H1 (cell line): Measurements from ENCODE around the gene LRPPRC. TPM values are rescaled to one million over a fixed set of nuclear protein-coding genes. Genes with fewer than 3 reads are reported as not detected.

Experiments used
- CTCF ChIA-PET: fragments of 300-600 bp; sonication (Branson Sonifier 250); formaldehyde crosslinking; loops from one replicate; lab custom pipeline; 2021; ENCODE audit not compliant: partially characterized antibody; lab: Charles Lee
- POLR2A ChIA-PET: fragments of 300-600 bp; sonication (Branson Sonifier 250); formaldehyde crosslinking; loops from one replicate; lab custom pipeline; 2021; ENCODE audit warnings: inconsistent platforms; ENCODE audit not compliant: partially characterized antibody; lab: Charles Lee
- DNase-seq, 2 experiments: peaks; one replicate each; pipeline versions ENCODE4 v3.0.0 to v3.0.0-alpha.2; 2010 to 2022; ENCODE audit warnings: low spot score in 2 of 2, low read depth in 1 of 2, mixed read lengths in 1 of 2
- FAIRE-seq: peaks from 2 replicates; lab custom pipeline; 2011; peaks lifted over from hg19 to GRCh38; lab: Jason Lieb, UNC
- H2AFZ ChIP-seq: 2 replicates; pipeline ENCODE4 v1.8.1; 2012; ENCODE audit warnings: low read length, inconsistent platforms
- H2AK5ac ChIP-seq: 2 replicates; pipeline ENCODE4 v1.6.1; 2013; ENCODE audit warnings: low read depth, low read length
- H2BK120ac ChIP-seq: replicated peaks from 2 replicates; pipeline ENCODE3; 2013; ENCODE audit warnings: low read depth, low read length, inconsistent platforms
- H2BK12ac ChIP-seq: 2 replicates; pipeline ENCODE4 v1.6.1; 2013; ENCODE audit warnings: low read depth, low read length
- H2BK15ac ChIP-seq: 2 replicates; pipeline ENCODE4 v1.6.1; 2013; ENCODE audit warnings: low read length
- H2BK20ac ChIP-seq: 2 replicates; pipeline ENCODE4 v1.6.1; 2013; ENCODE audit warnings: low read length
- H2BK5ac ChIP-seq: 2 replicates; pipeline ENCODE4 v1.6.1; 2013; ENCODE audit warnings: low read depth, low read length
- H3K14ac ChIP-seq: 2 replicates; pipeline ENCODE4 v1.6.1; 2013; ENCODE audit warnings: inconsistent platforms; ENCODE audit not compliant: insufficient read length
- H3K18ac ChIP-seq: 2 replicates; pipeline ENCODE4 v1.6.1; 2013; ENCODE audit warnings: low read length; ENCODE audit errors: extremely low read depth
- H3K23ac ChIP-seq: 2 replicates; pipeline ENCODE4 v1.6.1; 2013; ENCODE audit warnings: inconsistent platforms; ENCODE audit not compliant: insufficient read length
- H3K23me2 ChIP-seq: 2 replicates; pipeline ENCODE4 v1.6.1; 2013; ENCODE audit warnings: low read depth, low read length
- H3K27ac ChIP-seq: 2 replicates; pipeline ENCODE4 v1.6.1; 2011; ENCODE audit warnings: low read depth, low read length, inconsistent platforms
- H3K27me3 ChIP-seq, 4 experiments: replicated peaks in 1 of 4; 1 replicate in 1 of 4; 2 replicates in 3 of 4; pipeline versions ENCODE4 v1.6.1 to v1.8.1; 2011 to 2013; ENCODE audit warnings: low read length in 3 of 4, mild to moderate bottlenecking in 3 of 4, inconsistent platforms in 2 of 4, mixed read lengths in 2 of 4, moderate library complexity in 1 of 4; ENCODE audit not compliant: control insufficient read depth in 3 of 4, insufficient read depth in 3 of 4; ENCODE audit errors: extremely low read depth in 1 of 4
- H3K36me3 ChIP-seq, 4 experiments: 2 replicates each; pipeline versions ENCODE4 v1.6.1 to v1.8.1; 2011 to 2013; ENCODE audit warnings: mild to moderate bottlenecking in 4 of 4, low read length in 3 of 4, moderate library complexity in 2 of 4, control low read depth in 1 of 4, inconsistent platforms in 1 of 4; ENCODE audit not compliant: insufficient read depth in 4 of 4, control insufficient read depth in 2 of 4
- H3K4ac ChIP-seq: replicated peaks from 2 replicates; pipeline ENCODE3; 2013; ENCODE audit warnings: low read length, low read depth, mixed read lengths, inconsistent platforms; ENCODE audit not compliant: insufficient read length
- H3K4me1 ChIP-seq, 4 experiments: replicated peaks in 1 of 4; 1 replicate in 1 of 4; 2 replicates in 3 of 4; pipeline versions ENCODE4 v1.6.1 to v1.8.1; 2011 to 2013; ENCODE audit warnings: low read length in 3 of 4, inconsistent platforms in 2 of 4, mixed read lengths in 1 of 4; ENCODE audit not compliant: insufficient read depth in 4 of 4, control insufficient read depth in 3 of 4
- H3K4me2 ChIP-seq, 2 experiments: 2 replicates each; pipeline versions ENCODE4 v1.6.1 to v1.8.1; 2011 to 2013; ENCODE audit warnings: low read depth in 2 of 2, low read length in 2 of 2, control low read depth in 1 of 2, inconsistent platforms in 1 of 2, mild to moderate bottlenecking in 1 of 2; ENCODE audit not compliant: insufficient read depth in 1 of 2
- H3K4me3 ChIP-seq, 4 experiments: fragments of 200-600, 300-600 bp in 1 of 4; sonication (generic), shearing (Covaris generic), sonication (Bioruptor Twin) in 1 of 4; 2 replicates each; pipeline versions ENCODE4 v1.5.1 to v1.8.1; 2011 to 2016; ENCODE audit warnings: low read length in 4 of 4, low read depth in 3 of 4, control low read depth in 2 of 4, inconsistent platforms in 2 of 4, mild to moderate bottlenecking in 2 of 4, mixed read lengths in 1 of 4, moderate library complexity in 1 of 4; ENCODE audit not compliant: insufficient read depth in 2 of 4; ENCODE audit errors: extremely low read depth in 1 of 4
- H3K56ac ChIP-seq: replicated peaks from 2 replicates; pipeline ENCODE3; 2013; ENCODE audit warnings: low read depth, mild to moderate bottlenecking, mixed read lengths, low read length, inconsistent platforms; ENCODE audit not compliant: insufficient read length
- H3K79me1 ChIP-seq: 2 replicates; pipeline ENCODE4 v1.6.1; 2013; ENCODE audit warnings: low read depth, low read length, control low read depth
- H3K79me2 ChIP-seq, 2 experiments: 2 replicates each; pipeline versions ENCODE4 v1.6.1 to v1.8.1; 2012 to 2013; ENCODE audit warnings: low read length in 2 of 2, mild to moderate bottlenecking in 2 of 2, inconsistent platforms in 1 of 2; ENCODE audit not compliant: insufficient read depth in 2 of 2, control insufficient read depth in 1 of 2
- H3K9ac ChIP-seq, 4 experiments: replicated peaks in 1 of 4; 1 replicate in 1 of 4; 2 replicates in 3 of 4; pipeline versions ENCODE4 v1.6.1 to v1.8.1; 2011 to 2013; ENCODE audit warnings: low read depth in 3 of 4, low read length in 3 of 4, control low read depth in 2 of 4, mild to moderate bottlenecking in 2 of 4, moderate library complexity in 2 of 4, inconsistent platforms in 1 of 4; ENCODE audit errors: extremely low read depth in 1 of 4
- H3K9me3 ChIP-seq, 2 experiments: 2 replicates each; pipeline versions ENCODE4 v1.6.1 to v1.8.1; 2012 to 2013; ENCODE audit warnings: mild to moderate bottlenecking in 2 of 2, moderate library complexity in 2 of 2, control low read depth in 1 of 2, inconsistent platforms in 1 of 2, low read depth in 1 of 2, low read length in 1 of 2, mixed read lengths in 1 of 2; ENCODE audit not compliant: insufficient read depth in 2 of 2
- H4K20me1 ChIP-seq, 2 experiments: replicated peaks in 1 of 2; 2 replicates each; pipeline versions ENCODE3 to v1.8.1; 2011 to 2013; ENCODE audit warnings: inconsistent platforms in 2 of 2, low read length in 2 of 2, mild to moderate bottlenecking in 1 of 2; ENCODE audit not compliant: insufficient read depth in 2 of 2, control insufficient read depth in 1 of 2
- H4K5ac ChIP-seq: 2 replicates; pipeline ENCODE4 v1.6.1; 2013; ENCODE audit warnings: low read length, low read depth, mixed read lengths, inconsistent platforms; ENCODE audit not compliant: insufficient read length
- H4K8ac ChIP-seq: 2 replicates; pipeline ENCODE4 v1.8.0; 2013; ENCODE audit warnings: mild to moderate bottlenecking, moderate library complexity, low read length, inconsistent platforms; ENCODE audit not compliant: insufficient read depth; ENCODE audit errors: extremely low read depth
- H4K91ac ChIP-seq: replicated peaks from 2 replicates; pipeline ENCODE3; 2013; ENCODE audit warnings: low read length, mixed read lengths, inconsistent platforms; ENCODE audit not compliant: insufficient read length
- EZH2 ChIP-seq: fragments of 200-600 bp; sonication (generic); IDR thresholded peaks from 2 replicates; pipeline ENCODE4 v1.7.1; 2012; ENCODE audit warnings: low read depth, mild to moderate bottlenecking, moderate library complexity, low read length, inconsistent platforms; ENCODE audit not compliant: severe bottlenecking
- GTF2F1 ChIP-seq: IDR thresholded peaks from 2 replicates; pipeline ENCODE4 v1.6.1; 2012; ENCODE audit warnings: low read depth, low read length, improper control_type of control experiment, borderline replicate concordance
- HDAC6 ChIP-seq: IDR thresholded peaks from one replicate; pipeline ENCODE4 v1.7.1; 2012; ENCODE audit warnings: low read depth, mild to moderate bottlenecking, inconsistent platforms, low read length, moderate library complexity
- MAFK ChIP-seq: IDR thresholded peaks from 2 replicates; pipeline ENCODE4 v1.6.1; 2012; ENCODE audit warnings: low read depth, mild to moderate bottlenecking, improper control_type of control experiment, low read length
- MAX ChIP-seq: IDR thresholded peaks from 2 replicates; pipeline ENCODE4 v1.6.1; 2012; ENCODE audit warnings: inconsistent platforms
- NRF1 ChIP-seq: IDR thresholded peaks from 2 replicates; pipeline ENCODE4 v1.6.1; 2011; ENCODE audit warnings: mild to moderate bottlenecking, low read depth, low read length, improper control_type of control experiment
- PHF8 ChIP-seq: fragments of 200-600 bp; sonication (generic); conservative IDR thresholded peaks from 2 replicates; pipeline ENCODE4 v1.7.1; 2012; ENCODE audit warnings: low read depth, mild to moderate bottlenecking, inconsistent platforms, low read length, moderate library complexity
- POLR2AphosphoS5 ChIP-seq: IDR thresholded peaks from 2 replicates; pipeline ENCODE4 v1.6.1; 2011; ENCODE audit warnings: low read depth, low read length
- RFX5 ChIP-seq: IDR thresholded peaks from 2 replicates; pipeline ENCODE4 v1.6.1; 2011; ENCODE audit warnings: low read depth, low read length, improper control_type of control experiment, borderline replicate concordance
- SP2 ChIP-seq: IDR thresholded peaks from 2 replicates; pipeline ENCODE4 v1.6.1; 2012; ENCODE audit warnings: mild to moderate bottlenecking, low read length, inconsistent platforms
- TCF12 ChIP-seq: IDR thresholded peaks from 2 replicates; pipeline ENCODE4 v1.6.1; 2011; ENCODE audit warnings: low read depth, mild to moderate bottlenecking, low read length
- WGBS, 2 experiments: shearing (Covaris generic) in 1 of 2; methylation state at CpG; one replicate each; pipeline versions ENCODE4 v1.1.6 to v1.1.7; 2013 to 2015; ENCODE audit warnings: low lambda C conversion rate in 2 of 2, mixed read lengths in 2 of 2, inconsistent platforms in 1 of 2, low coverage in 1 of 2, missing lambda C conversion rate in 1 of 2; ENCODE audit not compliant: insufficient replicate concordance in 2 of 2, insufficient coverage in 1 of 2, insufficient read length in 1 of 2; ENCODE audit errors: extremely low coverage in 1 of 2, missing lambda C conversion rate in 1 of 2; 5-methylcytosine and 5-hydroxymethylcytosine counted together
- polyA plus RNA-seq, 7 experiments: library from polyadenylated mRNA; depleted of rRNA in 3 of 7; stranded (reverse) in 5 of 7; unstranded in 2 of 7; fragments of >200 nt in 5 of 7; fragments of 200-250 nt in 2 of 7; gene quantifications; 1 replicate in 5 of 7; 2 replicates in 1 of 7; 4 replicates in 1 of 7; pipeline versions ENCODE4 v1.2.1 to v1.2.3, GENCODE V29; 2011 to 2013; ENCODE audit warnings: missing spikeins in 2 of 7, mixed read lengths in 2 of 7
- total RNA-seq: library from RNA; stranded (reverse); fragmentation: NEBNext Ultra II Directional; extraction: Animal tissue kit (Norgen Biotek cat#: 25700); gene quantifications from 2 replicates; pipeline ENCODE4 v1.2.1, GENCODE V29; 2021
- TF ChIP-seq, protein P1 (sequence below): IDR thresholded peaks from 2 replicates; pipeline ENCODE4 v1.6.1; 2012; ENCODE audit warnings: inconsistent platforms

LRPPRC gene
- total and polyA plus RNA-seq, 2 of the 8 experiments (the other 6 are each of a cell fraction or from before 2014, with no cell fraction given) = 43.4 to 167 TPM

DNA sequence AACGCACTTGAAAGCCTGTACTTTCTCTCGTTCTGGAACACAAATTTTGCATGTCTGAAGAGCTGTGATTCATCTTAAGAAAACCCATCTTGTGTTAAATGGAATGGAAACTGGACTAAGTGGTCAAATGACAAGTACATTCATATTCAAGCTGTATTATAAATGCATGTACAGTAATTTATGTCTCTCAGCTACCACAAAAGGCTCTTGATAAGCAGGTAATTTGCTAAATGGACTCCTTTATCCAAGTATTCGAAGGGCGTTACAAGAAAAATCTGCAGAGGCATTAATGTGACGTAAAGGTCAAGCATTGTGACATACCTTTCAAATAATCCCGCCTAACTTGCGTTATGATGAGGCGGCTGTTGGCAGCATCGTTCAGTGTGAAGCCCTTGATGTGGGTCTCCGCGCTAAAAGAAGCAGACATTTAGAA is 90.4 kb downstream of the LRPPRC start:
- Histone ChIP-seq H3K36me3 (peaks cover 5 to 61% (median 31%) of the 10 kb centered on the region in 4 experiments), H3K9ac (no peak overlapping the region), H3K4me3 (no peak overlapping the region), H3K9me3 (no peaks in the 10 kb centered on the region), H2BK5ac (no peak overlapping the region), H3K27me3 (peaks cover 0 to 1% (median 0%) of the 10 kb centered on the region in 4 experiments; a peak in 1 of 7 replicates), H3K79me2 (no peaks in the 10 kb centered on the region), H3K79me1 (no peaks in the 10 kb centered on the region), H3K4ac (no peak overlapping the region), H3K14ac (no peak overlapping the region), H3K27ac (no peak overlapping the region), H2AFZ (no peak overlapping the region), H3K56ac (no peak overlapping the region), H3K4me2 (no peak overlapping the region), H2AK5ac (no peak overlapping the region), H4K91ac (no peak overlapping the region), H3K23ac (no peak overlapping the region), H2BK12ac (no peak overlapping the region), H2BK20ac (no peak overlapping the region), H4K20me1 (peaks cover 0 to 2% of the 10 kb centered on the region in 2 experiments), H2BK15ac (no peak overlapping the region), H3K18ac (no peak overlapping the region), H4K8ac (no peak overlapping the region; the same call in 1 of the 2 replicates), H2BK120ac (no peak overlapping the region), H4K5ac (no peak overlapping the region), H3K4me1 (no peaks in the 10 kb centered on the region), H3K23me2 (no peaks in the 10 kb centered on the region)
- DNase-seq = no peak
- WGBS, 2 experiments = 95% methylated on average over 11 of the region's 11 CpGs; no CpG with 5 or more reads in 1 of the 2 experiments
- POLR2A ChIA-PET = no interaction called here
- CTCF ChIA-PET = interaction anchor here (0.6 to 2.1 kb wide), 3 partner anchors 16 to 1087 kb away, joined by 3 to 7 read pairs (median 3); no protein-coding TSS in a partner anchor
- FAIRE-seq = no peak
- TF ChIP-seq, protein P1, sequence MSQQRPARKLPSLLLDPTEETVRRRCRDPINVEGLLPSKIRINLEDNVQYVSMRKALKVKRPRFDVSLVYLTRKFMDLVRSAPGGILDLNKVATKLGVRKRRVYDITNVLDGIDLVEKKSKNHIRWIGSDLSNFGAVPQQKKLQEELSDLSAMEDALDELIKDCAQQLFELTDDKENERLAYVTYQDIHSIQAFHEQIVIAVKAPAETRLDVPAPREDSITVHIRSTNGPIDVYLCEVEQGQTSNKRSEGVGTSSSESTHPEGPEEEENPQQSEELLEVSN = no peak
- no peak for TF ChIP-seq MAFK
- TF ChIP-seq PHF8 = no peak
- no peak for TF ChIP-seq SP2
- TF ChIP-seq POLR2AphosphoS5 = no peak
- TF ChIP-seq RFX5 = no peak
- no peak for TF ChIP-seq NRF1
- no peak for TF ChIP-seq TCF12
- no peak for TF ChIP-seq MAX
- TF ChIP-seq EZH2 = no peak
- TF ChIP-seq GTF2F1 = no peak
- no peak for TF ChIP-seq HDAC6
